ENCODE measurements around the gene ANKRD12. TPM values are rescaled to one million over a fixed set of nuclear protein-coding genes. Genes with fewer than 3 reads are reported as not detected.

The ANKRD12 gene
- total RNA-seq = 27.0 and 27.9 TPM in 2 replicates

GRCh38 chr18:9136315-9137155 lies at the start of gene ANKRD12:
Gene ANKRD12, plus strand, starts transcription at chr18:9136781. Its CDS starts 45,652 bp downstream, at chr18:9182433.

DNA sequence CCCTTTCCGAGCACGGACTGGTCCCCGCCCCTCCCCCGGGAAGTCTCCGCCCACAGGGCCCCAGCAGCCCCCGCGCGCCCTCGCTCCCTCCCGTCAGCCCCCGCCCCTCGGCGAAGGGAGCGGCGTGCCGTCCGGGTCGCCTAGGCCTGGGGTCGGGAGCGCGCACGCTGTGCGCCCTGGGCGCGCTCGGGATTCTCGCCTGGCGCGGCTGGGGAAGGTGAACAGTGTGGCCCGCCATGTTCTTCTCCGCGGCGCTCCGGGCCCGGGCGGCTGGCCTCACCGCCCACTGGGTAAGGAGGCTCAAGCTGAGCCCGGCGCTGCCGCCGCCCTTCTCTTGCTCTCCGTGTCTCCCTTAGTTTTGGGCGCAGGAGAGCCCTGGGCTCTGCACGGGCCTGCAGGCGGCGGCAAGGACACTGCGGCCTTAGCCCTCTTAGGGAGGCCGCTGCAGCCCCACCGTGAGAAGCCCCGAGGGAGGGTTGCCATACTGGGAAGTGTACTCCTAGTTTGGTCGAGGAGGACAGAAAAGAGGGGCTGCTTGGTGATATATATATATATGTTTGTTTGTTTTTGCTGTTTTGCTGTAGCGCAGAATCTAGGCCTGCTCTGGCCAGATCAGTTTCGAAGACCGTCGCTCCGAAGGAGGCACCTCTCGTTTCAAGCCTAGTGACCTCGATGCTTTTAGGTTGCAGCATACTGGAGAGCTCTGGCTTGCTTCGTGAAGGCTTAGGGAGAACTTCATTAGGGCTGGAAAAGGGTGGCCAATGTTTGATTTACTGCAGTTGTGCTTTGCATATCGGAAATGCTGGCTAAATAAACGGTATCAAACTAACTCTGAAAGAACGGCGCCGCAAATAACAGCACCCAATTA lies 33.8 kb upstream of the ANKRD12 start, which contains the start of gene NDUFV2:
TSS of gene NDUFV2 (plus strand) at position 192 of the 868 bp plus-strand sequence. CDS start at position 237, 45 bp downstream.

DNA sequence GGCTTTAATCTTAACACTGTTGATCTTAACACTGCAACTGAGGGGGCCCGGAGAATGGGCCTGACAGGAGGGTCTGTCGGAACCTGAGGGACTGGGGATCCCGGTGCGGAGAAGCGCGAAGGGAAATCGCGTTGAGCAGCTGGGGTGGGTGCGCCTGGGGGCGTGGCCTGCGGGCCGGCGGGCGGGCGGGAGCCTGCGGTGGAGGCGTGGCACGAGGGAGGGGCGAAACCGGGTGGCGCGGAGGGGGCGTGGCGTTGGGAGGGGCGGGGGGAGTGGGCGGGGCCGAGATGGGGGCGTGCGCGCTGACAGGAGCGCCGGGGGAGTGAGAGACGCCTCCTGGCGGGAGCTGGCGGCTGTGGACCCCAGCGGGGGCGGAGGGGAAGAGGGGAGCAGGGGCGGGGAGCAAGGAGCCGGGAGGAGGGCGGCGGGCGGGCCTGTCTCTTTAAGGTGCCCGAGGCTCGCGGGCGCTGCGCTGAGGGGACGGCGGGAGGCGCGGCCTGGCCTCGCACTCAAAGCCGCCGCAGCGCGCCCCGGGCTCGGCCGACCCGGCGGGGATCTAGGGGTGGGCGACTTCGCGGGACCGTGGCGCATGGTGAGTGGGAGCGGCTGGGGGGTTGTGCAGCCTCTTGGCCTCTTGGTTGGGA lies 197.9 kb downstream of the ANKRD12 start, which contains the start of gene TWSG1:
TSS of gene TWSG1 (plus strand) at position 445 of the 644 bp plus-strand sequence. CDS start 2,457 bp downstream, outside the sequence.

Other genes with a start within 250 kb of the ANKRD12 start
- gene NDUFV2, start 34.1 kb upstream of the ANKRD12 start, total RNA-seq = 74.1 and 82.6 TPM in 2 replicates
- 37.2 and 44.6 TPM in 2 replicates for gene TWSG1, start 198.0 kb downstream of the ANKRD12 start, total RNA-seq